H1 (cell line): ENCODE results near the gene GPC3. TPM values are rescaled to one million over a fixed set of nuclear protein-coding genes. Genes with fewer than 3 reads are reported as not detected.

Experiments
- CTCF ChIA-PET: fragments of 300-600 bp; sonication (Branson Sonifier 250); formaldehyde crosslinking; loops from one replicate; lab custom pipeline; 2021; ENCODE audit not compliant: partially characterized antibody; lab: Charles Lee
- POLR2A ChIA-PET: fragments of 300-600 bp; sonication (Branson Sonifier 250); formaldehyde crosslinking; loops from one replicate; lab custom pipeline; 2021; ENCODE audit warnings: inconsistent platforms; ENCODE audit not compliant: partially characterized antibody; lab: Charles Lee
- DNase-seq, 2 experiments: peaks; one replicate each; pipeline versions ENCODE4 v3.0.0 to v3.0.0-alpha.2; 2010 to 2022; ENCODE audit warnings: low spot score in 2 of 2, low read depth in 1 of 2, mixed read lengths in 1 of 2
- FAIRE-seq: peaks from 2 replicates; lab custom pipeline; 2011; peaks lifted over from hg19 to GRCh38; lab: Jason Lieb, UNC
- H2AFZ ChIP-seq: 2 replicates; pipeline ENCODE4 v1.8.1; 2012; ENCODE audit warnings: low read length, inconsistent platforms
- H2AK5ac ChIP-seq: 2 replicates; pipeline ENCODE4 v1.6.1; 2013; ENCODE audit warnings: low read depth, low read length
- H2BK120ac ChIP-seq: replicated peaks from 2 replicates; pipeline ENCODE3; 2013; ENCODE audit warnings: low read depth, low read length, inconsistent platforms
- H2BK12ac ChIP-seq: 2 replicates; pipeline ENCODE4 v1.6.1; 2013; ENCODE audit warnings: low read depth, low read length
- H2BK15ac ChIP-seq: 2 replicates; pipeline ENCODE4 v1.6.1; 2013; ENCODE audit warnings: low read length
- H2BK20ac ChIP-seq: 2 replicates; pipeline ENCODE4 v1.6.1; 2013; ENCODE audit warnings: low read length
- H2BK5ac ChIP-seq: 2 replicates; pipeline ENCODE4 v1.6.1; 2013; ENCODE audit warnings: low read depth, low read length
- H3K14ac ChIP-seq: 2 replicates; pipeline ENCODE4 v1.6.1; 2013; ENCODE audit warnings: inconsistent platforms; ENCODE audit not compliant: insufficient read length
- H3K18ac ChIP-seq: 2 replicates; pipeline ENCODE4 v1.6.1; 2013; ENCODE audit warnings: low read length; ENCODE audit errors: extremely low read depth
- H3K23ac ChIP-seq: 2 replicates; pipeline ENCODE4 v1.6.1; 2013; ENCODE audit warnings: inconsistent platforms; ENCODE audit not compliant: insufficient read length
- H3K23me2 ChIP-seq: 2 replicates; pipeline ENCODE4 v1.6.1; 2013; ENCODE audit warnings: low read depth, low read length
- H3K27ac ChIP-seq: 2 replicates; pipeline ENCODE4 v1.6.1; 2011; ENCODE audit warnings: low read depth, low read length, inconsistent platforms
- H3K27me3 ChIP-seq, 4 experiments: replicated peaks in 1 of 4; 1 replicate in 1 of 4; 2 replicates in 3 of 4; pipeline versions ENCODE4 v1.6.1 to v1.8.1; 2011 to 2013; ENCODE audit warnings: low read length in 3 of 4, mild to moderate bottlenecking in 3 of 4, inconsistent platforms in 2 of 4, mixed read lengths in 2 of 4, moderate library complexity in 1 of 4; ENCODE audit not compliant: control insufficient read depth in 3 of 4, insufficient read depth in 3 of 4; ENCODE audit errors: extremely low read depth in 1 of 4
- H3K36me3 ChIP-seq, 4 experiments: 2 replicates each; pipeline versions ENCODE4 v1.6.1 to v1.8.1; 2011 to 2013; ENCODE audit warnings: mild to moderate bottlenecking in 4 of 4, low read length in 3 of 4, moderate library complexity in 2 of 4, control low read depth in 1 of 4, inconsistent platforms in 1 of 4; ENCODE audit not compliant: insufficient read depth in 4 of 4, control insufficient read depth in 2 of 4
- H3K4ac ChIP-seq: replicated peaks from 2 replicates; pipeline ENCODE3; 2013; ENCODE audit warnings: low read length, low read depth, mixed read lengths, inconsistent platforms; ENCODE audit not compliant: insufficient read length
- H3K4me1 ChIP-seq, 4 experiments: replicated peaks in 1 of 4; 1 replicate in 1 of 4; 2 replicates in 3 of 4; pipeline versions ENCODE4 v1.6.1 to v1.8.1; 2011 to 2013; ENCODE audit warnings: low read length in 3 of 4, inconsistent platforms in 2 of 4, mixed read lengths in 1 of 4; ENCODE audit not compliant: insufficient read depth in 4 of 4, control insufficient read depth in 3 of 4
- H3K4me2 ChIP-seq, 2 experiments: 2 replicates each; pipeline versions ENCODE4 v1.6.1 to v1.8.1; 2011 to 2013; ENCODE audit warnings: low read depth in 2 of 2, low read length in 2 of 2, control low read depth in 1 of 2, inconsistent platforms in 1 of 2, mild to moderate bottlenecking in 1 of 2; ENCODE audit not compliant: insufficient read depth in 1 of 2
- H3K4me3 ChIP-seq, 4 experiments: fragments of 200-600, 300-600 bp in 1 of 4; sonication (generic), shearing (Covaris generic), sonication (Bioruptor Twin) in 1 of 4; 2 replicates each; pipeline versions ENCODE4 v1.5.1 to v1.8.1; 2011 to 2016; ENCODE audit warnings: low read length in 4 of 4, low read depth in 3 of 4, control low read depth in 2 of 4, inconsistent platforms in 2 of 4, mild to moderate bottlenecking in 2 of 4, mixed read lengths in 1 of 4, moderate library complexity in 1 of 4; ENCODE audit not compliant: insufficient read depth in 2 of 4; ENCODE audit errors: extremely low read depth in 1 of 4
- H3K56ac ChIP-seq: replicated peaks from 2 replicates; pipeline ENCODE3; 2013; ENCODE audit warnings: low read depth, mild to moderate bottlenecking, mixed read lengths, low read length, inconsistent platforms; ENCODE audit not compliant: insufficient read length
- H3K79me1 ChIP-seq: 2 replicates; pipeline ENCODE4 v1.6.1; 2013; ENCODE audit warnings: low read depth, low read length, control low read depth
- H3K79me2 ChIP-seq, 2 experiments: 2 replicates each; pipeline versions ENCODE4 v1.6.1 to v1.8.1; 2012 to 2013; ENCODE audit warnings: low read length in 2 of 2, mild to moderate bottlenecking in 2 of 2, inconsistent platforms in 1 of 2; ENCODE audit not compliant: insufficient read depth in 2 of 2, control insufficient read depth in 1 of 2
- H3K9ac ChIP-seq, 4 experiments: replicated peaks in 1 of 4; 1 replicate in 1 of 4; 2 replicates in 3 of 4; pipeline versions ENCODE4 v1.6.1 to v1.8.1; 2011 to 2013; ENCODE audit warnings: low read depth in 3 of 4, low read length in 3 of 4, control low read depth in 2 of 4, mild to moderate bottlenecking in 2 of 4, moderate library complexity in 2 of 4, inconsistent platforms in 1 of 4; ENCODE audit errors: extremely low read depth in 1 of 4
- H3K9me3 ChIP-seq, 2 experiments: 2 replicates each; pipeline versions ENCODE4 v1.6.1 to v1.8.1; 2012 to 2013; ENCODE audit warnings: mild to moderate bottlenecking in 2 of 2, moderate library complexity in 2 of 2, control low read depth in 1 of 2, inconsistent platforms in 1 of 2, low read depth in 1 of 2, low read length in 1 of 2, mixed read lengths in 1 of 2; ENCODE audit not compliant: insufficient read depth in 2 of 2
- H4K20me1 ChIP-seq, 2 experiments: replicated peaks in 1 of 2; 2 replicates each; pipeline versions ENCODE3 to v1.8.1; 2011 to 2013; ENCODE audit warnings: inconsistent platforms in 2 of 2, low read length in 2 of 2, mild to moderate bottlenecking in 1 of 2; ENCODE audit not compliant: insufficient read depth in 2 of 2, control insufficient read depth in 1 of 2
- H4K5ac ChIP-seq: 2 replicates; pipeline ENCODE4 v1.6.1; 2013; ENCODE audit warnings: low read length, low read depth, mixed read lengths, inconsistent platforms; ENCODE audit not compliant: insufficient read length
- H4K8ac ChIP-seq: 2 replicates; pipeline ENCODE4 v1.8.0; 2013; ENCODE audit warnings: mild to moderate bottlenecking, moderate library complexity, low read length, inconsistent platforms; ENCODE audit not compliant: insufficient read depth; ENCODE audit errors: extremely low read depth
- H4K91ac ChIP-seq: replicated peaks from 2 replicates; pipeline ENCODE3; 2013; ENCODE audit warnings: low read length, mixed read lengths, inconsistent platforms; ENCODE audit not compliant: insufficient read length
- CTBP2 ChIP-seq: IDR thresholded peaks from 2 replicates; pipeline ENCODE4 v1.7.0; 2011; ENCODE audit warnings: borderline replicate concordance, mild to moderate bottlenecking, moderate library complexity, mixed read lengths, low read length; ENCODE audit not compliant: insufficient read depth, insufficient read length
- EGR1 ChIP-seq: IDR thresholded peaks from 2 replicates; pipeline ENCODE4 v1.6.1; 2011; ENCODE audit warnings: low read depth, low read length, borderline replicate concordance
- GTF2F1 ChIP-seq: IDR thresholded peaks from 2 replicates; pipeline ENCODE4 v1.6.1; 2012; ENCODE audit warnings: low read depth, low read length, improper control_type of control experiment, borderline replicate concordance
- KDM4A ChIP-seq: IDR thresholded peaks from one replicate; pipeline ENCODE4 v1.7.1; 2012; ENCODE audit warnings: low read depth, mild to moderate bottlenecking, moderate library complexity, low read length, inconsistent platforms; ENCODE audit not compliant: severe bottlenecking
- NRF1 ChIP-seq: IDR thresholded peaks from 2 replicates; pipeline ENCODE4 v1.6.1; 2011; ENCODE audit warnings: mild to moderate bottlenecking, low read depth, low read length, improper control_type of control experiment
- POU5F1 ChIP-seq: IDR thresholded peaks from 2 replicates; pipeline ENCODE4 v1.6.1; 2011; ENCODE audit warnings: low read depth, mild to moderate bottlenecking, low read length, moderate library complexity
- RAD21 ChIP-seq, 2 experiments: IDR thresholded peaks in 1 of 2; conservative IDR thresholded peaks in 1 of 2; 2 replicates each; pipeline ENCODE4 v1.6.1; 2011; ENCODE audit warnings: low read depth in 2 of 2, low read length in 2 of 2, improper control_type of control experiment in 1 of 2, inconsistent platforms in 1 of 2, mild to moderate bottlenecking in 1 of 2, moderate library complexity in 1 of 2
- RBBP5 ChIP-seq: IDR thresholded peaks from 2 replicates; pipeline ENCODE4 v1.7.1; 2012; ENCODE audit warnings: low read depth, mild to moderate bottlenecking, inconsistent platforms, low read length, moderate library complexity, borderline replicate concordance
- RFX5 ChIP-seq: IDR thresholded peaks from 2 replicates; pipeline ENCODE4 v1.6.1; 2011; ENCODE audit warnings: low read depth, low read length, improper control_type of control experiment, borderline replicate concordance
- RXRA ChIP-seq: IDR thresholded peaks from 2 replicates; pipeline ENCODE4 v1.6.1; 2011; ENCODE audit warnings: low read depth, mild to moderate bottlenecking, low read length, moderate library complexity; ENCODE audit not compliant: insufficient read depth
- SP1 ChIP-seq: IDR thresholded peaks from 2 replicates; pipeline ENCODE4 v1.6.1; 2011; ENCODE audit warnings: low read depth, low read length
- SRF ChIP-seq: IDR thresholded peaks from 2 replicates; pipeline ENCODE4 v1.6.1; 2011; ENCODE audit warnings: mild to moderate bottlenecking, low read depth, low read length, moderate library complexity
- SUZ12 ChIP-seq: fragments of 200-600 bp; sonication (generic); IDR thresholded peaks from 2 replicates; pipeline ENCODE4 v1.6.1; 2012; ENCODE audit warnings: mild to moderate bottlenecking, inconsistent platforms, low read length, moderate library complexity, mixed read lengths
- polyA plus RNA-seq, 7 experiments: library from polyadenylated mRNA; depleted of rRNA in 3 of 7; stranded (reverse) in 5 of 7; unstranded in 2 of 7; fragments of >200 nt in 5 of 7; fragments of 200-250 nt in 2 of 7; gene quantifications; 1 replicate in 5 of 7; 2 replicates in 1 of 7; 4 replicates in 1 of 7; pipeline versions ENCODE4 v1.2.1 to v1.2.3, GENCODE V29; 2011 to 2013; ENCODE audit warnings: missing spikeins in 2 of 7, mixed read lengths in 2 of 7
- total RNA-seq: library from RNA; stranded (reverse); fragmentation: NEBNext Ultra II Directional; extraction: Animal tissue kit (Norgen Biotek cat#: 25700); gene quantifications from 2 replicates; pipeline ENCODE4 v1.2.1, GENCODE V29; 2021

The GPC3 gene
- total and polyA plus RNA-seq, 2 of the 8 experiments (the other 6 are each of a cell fraction or from before 2014, with no cell fraction given): 64.8 to 71.9 TPM

DNA sequence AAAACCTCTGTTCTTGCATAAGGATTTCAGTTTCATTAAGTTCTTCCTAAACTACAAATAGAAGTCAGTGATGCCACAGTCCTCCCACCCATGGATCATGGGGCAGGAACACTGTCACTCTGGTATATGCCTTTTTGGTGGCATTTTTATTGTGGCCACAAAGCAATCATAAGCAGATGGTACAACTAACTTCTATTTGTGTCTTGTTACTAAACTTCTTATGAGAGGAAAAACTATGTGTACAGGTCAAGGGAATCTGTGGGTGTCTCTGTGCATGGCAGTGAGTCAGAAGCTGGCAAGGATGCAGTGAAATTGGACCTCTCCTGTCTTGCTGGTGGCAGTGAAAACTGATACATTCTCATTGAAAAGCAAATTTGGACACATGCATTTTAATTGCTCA lies 325.1 kb downstream of the GPC3 start:
- Histone ChIP-seq H3K4ac (no peak overlapping the region), H4K5ac (no peak overlapping the region), H3K9ac (no peak overlapping the region), H3K18ac (no peak overlapping the region), H3K56ac (no peak overlapping the region), H2BK120ac (no peak overlapping the region), H3K79me1 (no peaks in the 10 kb centered on the region), H2BK15ac (no peak overlapping the region), H2BK5ac (no peak overlapping the region), H3K23ac (no peak overlapping the region), H3K27ac (no peak overlapping the region), H3K4me3 (no peak overlapping the region), H3K27me3 (no peaks in the 10 kb centered on the region), H3K9me3 (no peaks in the 10 kb centered on the region), H3K4me1 (no peaks in the 10 kb centered on the region; a peak in 2 of 7 replicates), H4K20me1 (no peaks in the 10 kb centered on the region), H3K4me2 (no peak overlapping the region), H3K23me2 (no peaks in the 10 kb centered on the region), H4K8ac (no peak overlapping the region), H3K14ac (no peak overlapping the region), H3K79me2 (no peaks in the 10 kb centered on the region), H2AFZ (no peak overlapping the region), H4K91ac (no peak overlapping the region), H2AK5ac (no peak overlapping the region), H3K36me3 (0 out of 8 replicates have a peak, but pooled peaks cover 0 to 3% (median 0%) of the 10 kb centered on the region in 4 experiments), H2BK12ac (no peak overlapping the region), H2BK20ac (no peak overlapping the region)
- DNase-seq: no peak
- ChIA-PET CTCF (interaction anchor here (0.7 kb wide), 1 partner anchor 27 kb away, joined by 3 read pairs; no protein-coding TSS in a partner anchor), POLR2A (no interaction called here)
- TF ChIP-seq NRF1 (no peak), GTF2F1 (no peak), SP1 (no peak), SRF (no peak), CTBP2 (no peak), RAD21 (IDR thresholded peaks at IDR 0.05 in 1 of 2, conservative IDR thresholded peaks at IDR 0.05 in 1 of 2; ENCODE audit: low read depth in 2 of 2, low read length in 2 of 2) (no peak), RBBP5 (no peak), RXRA (no peak), SUZ12 (no peak), RFX5 (no peak), EGR1 (no peak), KDM4A (no peak), POU5F1 (no peak)
- no peak for FAIRE-seq
